PC-3 (cell line): ENCODE results near the gene PSKH1. TPM values are rescaled to one million over a fixed set of nuclear protein-coding genes. Genes with fewer than 3 reads are reported as not detected.

Source experiments
- ATAC-seq: fragments of 200-7000 bp; cut with Tn5 transposase; 2 replicates; pipeline ENCODE4 v1.9.1; 2020; ENCODE audit warnings: mild to moderate bottlenecking, moderate library complexity
- Bru-seq: library from RNA; stranded (reverse); fragments of 400-500 nt; gene quantifications from one replicate; lab custom pipeline; 2021; lab: Mats Ljungman, UMichigan
- BruChase-seq, 2 experiments: library from RNA; stranded (reverse); fragments of 400-500 nt; gene quantifications; one replicate each; lab custom pipeline; 2021; lab: Mats Ljungman, UMichigan
- BruUV-seq: library from RNA; stranded (reverse); fragments of 400-500 nt; replicated peaks from 2 replicates; lab custom pipeline; 2021; lab: Mats Ljungman, UMichigan
- CTCF ChIA-PET: fragments of 300-600 bp; sonication (Branson Sonifier 250); formaldehyde crosslinking; loops from one replicate; lab custom pipeline; 2022; ENCODE audit warnings: antibody characterized with exemption; lab: Charles Lee
- POLR2A ChIA-PET: fragments of 300-600 bp; sonication (Branson Sonifier 250); formaldehyde crosslinking; loops from one replicate; lab custom pipeline; 2022; ENCODE audit warnings: antibody characterized with exemption; ENCODE audit not compliant: unreplicated experiment; lab: Charles Lee
- DNase-seq: peaks from one replicate; pipeline ENCODE4 v3.0.0-alpha.2; 2015
- H2AFZ ChIP-seq: fragments of 300-600 bp; sonication (generic); 2 replicates; pipeline ENCODE4 v1.6.0; 2016; ENCODE audit warnings: antibody characterized with exemption, low read length
- H3F3A ChIP-seq: fragments of 300-600 bp; sonication (generic); one replicate; pipeline ENCODE4 v1.6.0; 2017; ENCODE audit warnings: antibody characterized with exemption, low read length, control low read depth, mild to moderate bottlenecking; ENCODE audit not compliant: unreplicated experiment
- H3K27ac ChIP-seq: fragments of 300-600 bp; sonication (generic); 2 replicates; pipeline ENCODE4 v1.5.1; 2016; ENCODE audit warnings: mild to moderate bottlenecking, low read length
- H3K27me3 ChIP-seq: fragments of 300-600 bp; sonication (generic); 2 replicates; pipeline ENCODE4 v1.6.1; 2016; ENCODE audit warnings: low read length, mixed read lengths
- H3K36me3 ChIP-seq: fragments of 300-600 bp; sonication (generic); 2 replicates; pipeline ENCODE4 v1.6.1; 2016; ENCODE audit warnings: low read depth, mixed run types, low read length, mixed read lengths
- H3K4me1 ChIP-seq: fragments of 300-600 bp; sonication (generic); 2 replicates; pipeline ENCODE4 v1.5.1; 2016; ENCODE audit warnings: low read length; ENCODE audit not compliant: insufficient read depth
- H3K4me2 ChIP-seq: fragments of 300-600 bp; sonication (generic); 2 replicates; pipeline ENCODE4 v1.6.0; 2016; ENCODE audit warnings: low read length
- H3K4me3 ChIP-seq: fragments of 300-600 bp; sonication (generic); 2 replicates; pipeline ENCODE4 v1.5.1; 2016; ENCODE audit warnings: mild to moderate bottlenecking, low read length, mixed read lengths
- H3K79me2 ChIP-seq: fragments of 300-600 bp; sonication (generic); 2 replicates; pipeline ENCODE4 v1.6.1; 2017; ENCODE audit warnings: low read length, mixed read lengths
- H3K9ac ChIP-seq: fragments of 300-600 bp; sonication (generic); 2 replicates; pipeline ENCODE4 v1.6.0; 2016; ENCODE audit warnings: mild to moderate bottlenecking, low read length
- H3K9me2 ChIP-seq: fragments of 300-600 bp; sonication (generic); replicated peaks from 2 replicates; pipeline ENCODE4 v1.6.1; 2016; ENCODE audit warnings: mixed run types, low read length, mixed read lengths
- H3K9me3 ChIP-seq: fragments of 300-600 bp; sonication (generic); 2 replicates; pipeline ENCODE4 v1.6.1; 2016; ENCODE audit warnings: low read length, mixed read lengths
- H4K20me1 ChIP-seq: fragments of 300-600 bp; sonication (generic); 2 replicates; pipeline ENCODE4 v1.6.1; 2016; ENCODE audit warnings: low read length, mixed read lengths
- EZH2 ChIP-seq: fragments of 300-600 bp; sonication (generic); IDR thresholded peaks from one replicate; pipeline ENCODE4 v1.6.1; 2017; ENCODE audit warnings: antibody characterized with exemption, mild to moderate bottlenecking, low read length; ENCODE audit not compliant: unreplicated experiment
- EZH2phosphoT487 ChIP-seq: fragments of 300-600 bp; sonication (generic); IDR thresholded peaks from 2 replicates; pipeline ENCODE4 v1.6.1; 2018; ENCODE audit warnings: mild to moderate bottlenecking, antibody characterized with exemption, low read length, borderline replicate concordance
- intact Hi-C: fragments of 100-400 bp; cut with micrococcal nuclease; formaldehyde crosslinking; loops from 2 replicates; pipeline ENCODE4 v1.9.0; 2023
- long read RNA-seq: library from polyadenylated mRNA; unstranded; transcript quantifications from one replicate; pipeline ENCODE4 v2.0.0, GENCODE V29; 2021; ENCODE audit not compliant: unreplicated experiment
- total RNA-seq: library from RNA; depleted of rRNA; stranded (reverse); fragments of >200 nt; gene quantifications from 2 replicates; pipeline ENCODE4 v1.2.3, GENCODE V29; 2014; rRNA removed
- TF ChIP-seq, protein P1 (sequence below): fragments of 300-600 bp; sonication (generic); conservative IDR thresholded peaks from 2 replicates; pipeline ENCODE4 v1.5.1; 2017; ENCODE audit warnings: antibody characterized with exemption, low read depth, mild to moderate bottlenecking, low read length

PSKH1 gene
- total RNA-seq (6.6 and 8.3 TPM in 2 replicates), Bru-seq, nascent RNA (percentile 61 among the genes with signal in this experiment), BruChase-seq, experiment 1, labeled RNA remaining after a 6-hour chase (percentile 68 among the genes with signal in this experiment), BruChase-seq, experiment 2, labeled RNA remaining after a 2-hour chase (percentile 67 among the genes with signal in this experiment)
- long read RNA-seq, transcript PSKH1-201 (3 exons, 3,481 nt) = major isoform, 6 of 16 reads
- long read RNA-seq, partial matches to known transcripts = 0 of 16 reads
- long read RNA-seq, other reads (novel, unspliced or antisense) = 9 of 16 reads

DNA sequence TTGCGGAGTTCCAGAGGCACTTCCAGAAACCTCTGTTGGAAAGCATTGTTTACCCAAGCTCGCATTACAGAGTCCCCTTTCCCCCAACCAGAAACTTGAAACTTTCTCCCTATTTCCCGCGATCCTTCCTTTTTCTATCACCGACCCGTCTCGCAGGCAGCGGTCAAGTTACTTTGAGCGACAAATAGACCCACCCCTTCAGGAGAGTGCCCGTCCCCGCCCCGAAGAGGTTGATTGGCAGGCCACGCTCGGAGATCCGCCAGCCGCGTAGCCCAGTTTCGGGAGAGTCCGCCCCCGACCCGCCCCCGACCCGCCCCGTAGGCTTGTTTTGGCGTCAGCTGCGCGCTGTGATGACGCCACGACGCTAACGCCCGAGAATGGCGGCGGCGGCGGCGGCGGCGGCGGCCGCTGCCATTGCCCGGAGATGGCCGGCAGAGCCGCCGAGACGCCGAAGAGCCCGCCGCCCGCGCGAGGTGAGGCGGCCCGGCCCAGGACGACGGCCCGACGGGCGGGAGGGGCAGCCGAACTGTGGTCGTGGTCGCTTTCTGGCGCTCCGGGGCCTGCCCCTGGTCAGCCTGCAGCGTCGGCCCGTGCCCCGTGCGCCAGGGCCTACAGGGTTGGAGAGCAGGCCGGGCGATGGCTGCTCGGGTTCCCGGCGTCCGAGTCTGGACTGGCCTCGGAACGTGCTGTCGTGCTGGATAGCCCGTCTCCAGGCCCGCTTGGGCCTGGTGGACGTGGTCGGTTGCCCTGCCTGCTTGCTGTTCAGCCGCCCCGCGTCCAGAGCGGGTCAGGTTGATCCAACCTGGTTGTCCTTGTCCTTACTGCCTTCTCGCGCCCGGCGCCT lies at the start of gene PSKH1:
Gene PSKH1 (plus strand): TSS at position 356 of the 844 bp plus-strand sequence. CDS start 15,496 bp downstream, outside the sequence.
- H3K9ac ChIP-seq = peak within 1 kb of the TSS; percentile 95
- BruUV-seq = no TSS peak
- peak within 1 kb of the TSS; percentile 74 for H2AFZ ChIP-seq
- peak within 1 kb of the TSS; percentile 92 for H3K4me3 ChIP-seq
- ChIA-PET POLR2A (interaction anchor here (0.6 kb wide), 2 partner anchors 33 to 44 kb away, joined by 3 to 4 read pairs; no protein-coding TSS in a partner anchor), CTCF (interaction anchor here (0.6 kb wide), 1 partner anchor 10 kb away, joined by 6 read pairs; no protein-coding TSS in a partner anchor)
- H3K4me1 ChIP-seq = peaks cover 13% of the 10 kb centered on the region
- peak within 1 kb of the TSS; percentile 88 for H3K4me2 ChIP-seq
- H3K9me2 ChIP-seq = no peaks in the 10 kb centered on the region
- no peaks in the 10 kb centered on the region for H3K9me3 ChIP-seq
- intact Hi-C loops = no loop called here
- H3F3A ChIP-seq = no peaks in the 10 kb centered on the region
- H4K20me1 ChIP-seq = no peaks in the 10 kb centered on the region
- peaks cover 45% of the 10 kb centered on the region for H3K79me2 ChIP-seq
- H3K27me3 ChIP-seq = no peaks in the 10 kb centered on the region
- ATAC-seq (peak; percentile 98), DNase-seq (peak; percentile 92)
- no peaks in the 10 kb centered on the region for H3K36me3 ChIP-seq
- no peak for TF ChIP-seq EZH2
- TF ChIP-seq, protein P1, sequence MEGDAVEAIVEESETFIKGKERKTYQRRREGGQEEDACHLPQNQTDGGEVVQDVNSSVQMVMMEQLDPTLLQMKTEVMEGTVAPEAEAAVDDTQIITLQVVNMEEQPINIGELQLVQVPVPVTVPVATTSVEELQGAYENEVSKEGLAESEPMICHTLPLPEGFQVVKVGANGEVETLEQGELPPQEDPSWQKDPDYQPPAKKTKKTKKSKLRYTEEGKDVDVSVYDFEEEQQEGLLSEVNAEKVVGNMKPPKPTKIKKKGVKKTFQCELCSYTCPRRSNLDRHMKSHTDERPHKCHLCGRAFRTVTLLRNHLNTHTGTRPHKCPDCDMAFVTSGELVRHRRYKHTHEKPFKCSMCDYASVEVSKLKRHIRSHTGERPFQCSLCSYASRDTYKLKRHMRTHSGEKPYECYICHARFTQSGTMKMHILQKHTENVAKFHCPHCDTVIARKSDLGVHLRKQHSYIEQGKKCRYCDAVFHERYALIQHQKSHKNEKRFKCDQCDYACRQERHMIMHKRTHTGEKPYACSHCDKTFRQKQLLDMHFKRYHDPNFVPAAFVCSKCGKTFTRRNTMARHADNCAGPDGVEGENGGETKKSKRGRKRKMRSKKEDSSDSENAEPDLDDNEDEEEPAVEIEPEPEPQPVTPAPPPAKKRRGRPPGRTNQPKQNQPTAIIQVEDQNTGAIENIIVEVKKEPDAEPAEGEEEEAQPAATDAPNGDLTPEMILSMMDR = no peak
- no peak for TF ChIP-seq EZH2phosphoT487
- peak within 1 kb of the TSS; percentile 39; the same call in 1 of the 2 replicates for H3K27ac ChIP-seq

DNA sequence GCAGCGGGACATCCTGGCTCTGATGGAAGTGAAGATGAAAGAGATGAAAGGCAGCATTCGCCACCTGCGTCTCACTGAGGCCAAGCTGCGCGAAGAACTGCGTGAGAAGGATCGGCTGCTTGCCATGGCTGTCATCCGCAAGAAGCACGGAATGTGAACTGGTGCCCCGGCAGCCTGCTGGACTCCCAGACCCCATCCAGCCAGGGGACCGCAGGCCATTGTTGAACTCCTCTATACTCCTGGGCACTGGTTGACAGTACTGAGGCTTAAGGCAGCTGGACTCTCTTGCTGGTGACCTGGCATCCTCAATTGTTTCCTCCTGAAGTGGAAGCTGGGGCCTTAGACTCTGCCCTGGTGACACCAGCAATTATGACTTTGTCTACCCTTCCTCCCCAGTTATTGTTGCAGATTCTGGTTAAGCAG lies 49.7 kb upstream of the PSKH1 start:
- Histone ChIP-seq H3K9me3 (no peaks in the 10 kb centered on the region), H3K9me2 (no peaks in the 10 kb centered on the region), H3F3A (no peaks in the 10 kb centered on the region), H3K27me3 (no peaks in the 10 kb centered on the region), H3K36me3 (no peaks in the 10 kb centered on the region), H2AFZ (0 out of 2 replicates have a peak overlapping the region, but pooled peaks have one; percentile 99), H3K79me2 (peaks cover 53% of the 10 kb centered on the region), H3K4me3 (peak overlapping the region; percentile 89), H4K20me1 (peaks cover 14% of the 10 kb centered on the region; the same call in 1 of the 2 replicates), H3K27ac (no peak overlapping the region), H3K4me1 (peaks cover 38% of the 10 kb centered on the region), H3K4me2 (peak overlapping the region; percentile 90), H3K9ac (peak overlapping the region; percentile 81)
- intact Hi-C loops = loop anchor here (5.0 kb wide), 1 partner anchor 84 kb away; no protein-coding TSS in a partner anchor
- ChIA-PET CTCF (interaction anchor here (0.6 kb wide), 1 partner anchor 14 kb away, joined by 4 read pairs; no protein-coding TSS in a partner anchor), POLR2A (no interaction called here)
- TSS peak; percentile 12 for BruUV-seq
- TF ChIP-seq EZH2phosphoT487 (no peak), EZH2 (no peak)
- TF ChIP-seq, protein P1 = no peak
- peak; percentile 4 for DNase-seq
- no peak for ATAC-seq
